CD4-positive, alpha-beta T cell treated with Interleukin-17A for 1 hour (primary cell): ENCODE results near the gene LCNL1.
A peak's percentile ranks its signal among the peaks of the same experiment; 100 is the strongest.

ENCODE experiments used
- DNase-seq: peaks from one replicate; pipeline ENCODE4 v3.0.0-alpha.2; 2020

LCNL1 gene

GRCh38 chr9:136995362-136995761 is 12.6 kb downstream of the LCNL1 start:
- DNase-seq, result no peak

GRCh38 chr9:136995772-136996311 is 13.0 kb downstream of the LCNL1 start:
- no peak for DNase-seq

- peak; percentile 70 for DNase-seq
Observed at GRCh38 chr9:136996361-136997292, 13.8 kb downstream of the LCNL1 start, which contains the start of gene CLIC3. Gene CLIC3 (minus strand): TSS chr9:136996568. CDS start chr9:136996543, 25 bp downstream.

GRCh38 chr9:136997371-136997770 is 14.6 kb downstream of the LCNL1 start:
- no peak for DNase-seq

- peak; percentile 65 for DNase-seq
Observed at GRCh38 chr9:136997830-136998234, 15.0 kb downstream of the LCNL1 start.

- DNase-seq, result peak; percentile 58
Observed at GRCh38 chr9:137000177-137000930, 17.6 kb downstream of the LCNL1 start.

GRCh38 chr9:137001857-137002645 is 19.3 kb downstream of the LCNL1 start:
- no peak for DNase-seq

GRCh38 chr9:137002646-137003041 is 19.9 kb downstream of the LCNL1 start:
- DNase-seq, result no peak

- DNase-seq, result peak; percentile 35
Observed at GRCh38 chr9:137004285-137004684, 21.5 kb downstream of the LCNL1 start.

GRCh38 chr9:137006116-137007003 is 23.6 kb downstream of the LCNL1 start:
- no peak for DNase-seq

- DNase-seq, result no peak
Observed at GRCh38 chr9:137007108-137007815, 24.5 kb downstream of the LCNL1 start.

GRCh38 chr9:137007816-137008270 is 25.1 kb downstream of the LCNL1 start:
- DNase-seq, result no peak

GRCh38 chr9:137008312-137008711 is 25.5 kb downstream of the LCNL1 start:
- DNase-seq, result no peak

- no peak for DNase-seq
Observed at GRCh38 chr9:137009217-137009616, 26.4 kb downstream of the LCNL1 start.

- no peak for DNase-seq
Observed at GRCh38 chr9:137009938-137010732, 27.3 kb downstream of the LCNL1 start.

GRCh38 chr9:137011156-137011555 is 28.4 kb downstream of the LCNL1 start:
- DNase-seq, result no peak

GRCh38 chr9:137011907-137012675 is 29.3 kb downstream of the LCNL1 start:
- no peak for DNase-seq

- DNase-seq, result no peak
Observed at GRCh38 chr9:137012694-137013570, 30.1 kb downstream of the LCNL1 start.
